ENCODE data around the gene SCAPER. TPM values are rescaled to one million over a fixed set of nuclear protein-coding genes. Genes with fewer than 3 reads are reported as not detected.
A peak's percentile ranks its signal among the peaks of the same experiment; 100 is the strongest.

Gene SCAPER
- total and polyA plus RNA-seq, 2 experiments from 2014 or later = 27.0 to 35.7 TPM

- Histone ChIP-seq H3K4me3 (no peak overlapping the region), H3K27me3 (no peaks in the 10 kb centered on the region), H3K27ac (no peak overlapping the region), H3K9me3 (ENCODE audit: low read depth) (no peaks in the 10 kb centered on the region), H3K4me1 (ENCODE audit: low read depth) (no peaks in the 10 kb centered on the region), H3K36me3 (no peaks in the 10 kb centered on the region)
- DNase-seq (ENCODE audit: low read depth in 1 of 2, low spot score in 1 of 2) = no peak
- TF ChIP-seq CTCF (IDR thresholded peaks at IDR 0.05; ENCODE audit: low read depth, low read length) = no peak
Measured at GRCh38 chr15:76451540-76451939, 453.6 kb downstream of the SCAPER start.

GRCh38 chr15:76449455-76449854, 455.7 kb downstream of the SCAPER start:
- no peak for TF ChIP-seq CTCF (IDR thresholded peaks at IDR 0.05; ENCODE audit: low read depth, low read length)
- Histone ChIP-seq H3K27me3 (no peaks in the 10 kb centered on the region), H3K4me3 (no peak overlapping the region), H3K36me3 (no peaks in the 10 kb centered on the region), H3K4me1 (ENCODE audit: low read depth) (no peaks in the 10 kb centered on the region), H3K27ac (no peak overlapping the region), H3K9me3 (ENCODE audit: low read depth) (no peaks in the 10 kb centered on the region)
- no peak for DNase-seq (ENCODE audit: low read depth in 1 of 2, low spot score in 1 of 2)

GRCh38 chr15:76448755-76449154, 456.4 kb downstream of the SCAPER start:
- Histone ChIP-seq H3K36me3 (no peaks in the 10 kb centered on the region), H3K9me3 (ENCODE audit: low read depth) (no peaks in the 10 kb centered on the region), H3K27ac (no peak overlapping the region), H3K27me3 (no peaks in the 10 kb centered on the region), H3K4me1 (ENCODE audit: low read depth) (no peaks in the 10 kb centered on the region), H3K4me3 (no peak overlapping the region)
- peak in 1 of 2 donors; percentile 12 for DNase-seq (ENCODE audit: low read depth in 1 of 2, low spot score in 1 of 2)
- TF ChIP-seq CTCF (IDR thresholded peaks at IDR 0.05; ENCODE audit: low read depth, low read length) = no peak

GRCh38 chr15:76447728-76448441, 457.3 kb downstream of the SCAPER start:
- TF ChIP-seq CTCF (IDR thresholded peaks at IDR 0.05; ENCODE audit: low read depth, low read length) = no peak
- Histone ChIP-seq H3K27ac (no peak overlapping the region), H3K27me3 (no peaks in the 10 kb centered on the region), H3K9me3 (ENCODE audit: low read depth) (no peaks in the 10 kb centered on the region), H3K4me1 (ENCODE audit: low read depth) (no peaks in the 10 kb centered on the region), H3K4me3 (no peak overlapping the region), H3K36me3 (no peaks in the 10 kb centered on the region)
- no peak for DNase-seq (ENCODE audit: low read depth in 1 of 2, low spot score in 1 of 2)

GRCh38 chr15:76440441-76440840, 464.7 kb downstream of the SCAPER start:
- Histone ChIP-seq H3K4me1 (ENCODE audit: low read depth) (no peaks in the 10 kb centered on the region), H3K27me3 (no peaks in the 10 kb centered on the region), H3K36me3 (no peaks in the 10 kb centered on the region), H3K27ac (no peak overlapping the region), H3K9me3 (ENCODE audit: low read depth) (no peaks in the 10 kb centered on the region), H3K4me3 (no peak overlapping the region)
- TF ChIP-seq CTCF (IDR thresholded peaks at IDR 0.05; ENCODE audit: low read depth, low read length) = no peak
- DNase-seq (ENCODE audit: low read depth in 1 of 2, low spot score in 1 of 2) = no peak
